ENCODE data around the gene ADM5.

GRCh38 chr19:49718511-49718910, 29.1 kb downstream of the ADM5 start:
- no peak for TF ChIP-seq EZH2 (IDR thresholded peaks at IDR 0.05; ENCODE audit: borderline replicate concordance)
- no peak for TF ChIP-seq CTCF (IDR thresholded peaks at IDR 0.05; ENCODE audit: poor library complexity)

Data from hepatocyte (in vitro differentiated cells).